H1 (cell line): ENCODE data around the gene VIT. TPM values are rescaled to one million over a fixed set of nuclear protein-coding genes. Genes with fewer than 3 reads are reported as not detected.

Source experiments
- CTCF ChIA-PET: fragments of 300-600 bp; sonication (Branson Sonifier 250); formaldehyde crosslinking; loops from one replicate; lab custom pipeline; 2021; ENCODE audit not compliant: partially characterized antibody; lab: Charles Lee
- POLR2A ChIA-PET: fragments of 300-600 bp; sonication (Branson Sonifier 250); formaldehyde crosslinking; loops from one replicate; lab custom pipeline; 2021; ENCODE audit warnings: inconsistent platforms; ENCODE audit not compliant: partially characterized antibody; lab: Charles Lee
- DNase-seq, 2 experiments: peaks; one replicate each; pipeline versions ENCODE4 v3.0.0 to v3.0.0-alpha.2; 2010 to 2022; ENCODE audit warnings: low spot score in 2 of 2, low read depth in 1 of 2, mixed read lengths in 1 of 2
- FAIRE-seq: peaks from 2 replicates; lab custom pipeline; 2011; peaks lifted over from hg19 to GRCh38; lab: Jason Lieb, UNC
- H2AFZ ChIP-seq: 2 replicates; pipeline ENCODE4 v1.8.1; 2012; ENCODE audit warnings: low read length, inconsistent platforms
- H2AK5ac ChIP-seq: 2 replicates; pipeline ENCODE4 v1.6.1; 2013; ENCODE audit warnings: low read depth, low read length
- H2BK120ac ChIP-seq: replicated peaks from 2 replicates; pipeline ENCODE3; 2013; ENCODE audit warnings: low read depth, low read length, inconsistent platforms
- H2BK12ac ChIP-seq: 2 replicates; pipeline ENCODE4 v1.6.1; 2013; ENCODE audit warnings: low read depth, low read length
- H2BK15ac ChIP-seq: 2 replicates; pipeline ENCODE4 v1.6.1; 2013; ENCODE audit warnings: low read length
- H2BK20ac ChIP-seq: 2 replicates; pipeline ENCODE4 v1.6.1; 2013; ENCODE audit warnings: low read length
- H2BK5ac ChIP-seq: 2 replicates; pipeline ENCODE4 v1.6.1; 2013; ENCODE audit warnings: low read depth, low read length
- H3K14ac ChIP-seq: 2 replicates; pipeline ENCODE4 v1.6.1; 2013; ENCODE audit warnings: inconsistent platforms; ENCODE audit not compliant: insufficient read length
- H3K18ac ChIP-seq: 2 replicates; pipeline ENCODE4 v1.6.1; 2013; ENCODE audit warnings: low read length; ENCODE audit errors: extremely low read depth
- H3K23ac ChIP-seq: 2 replicates; pipeline ENCODE4 v1.6.1; 2013; ENCODE audit warnings: inconsistent platforms; ENCODE audit not compliant: insufficient read length
- H3K23me2 ChIP-seq: 2 replicates; pipeline ENCODE4 v1.6.1; 2013; ENCODE audit warnings: low read depth, low read length
- H3K27ac ChIP-seq: 2 replicates; pipeline ENCODE4 v1.6.1; 2011; ENCODE audit warnings: low read depth, low read length, inconsistent platforms
- H3K27me3 ChIP-seq, 4 experiments: replicated peaks in 1 of 4; 1 replicate in 1 of 4; 2 replicates in 3 of 4; pipeline versions ENCODE4 v1.6.1 to v1.8.1; 2011 to 2013; ENCODE audit warnings: low read length in 3 of 4, mild to moderate bottlenecking in 3 of 4, inconsistent platforms in 2 of 4, mixed read lengths in 2 of 4, moderate library complexity in 1 of 4; ENCODE audit not compliant: control insufficient read depth in 3 of 4, insufficient read depth in 3 of 4; ENCODE audit errors: extremely low read depth in 1 of 4
- H3K36me3 ChIP-seq, 4 experiments: 2 replicates each; pipeline versions ENCODE4 v1.6.1 to v1.8.1; 2011 to 2013; ENCODE audit warnings: mild to moderate bottlenecking in 4 of 4, low read length in 3 of 4, moderate library complexity in 2 of 4, control low read depth in 1 of 4, inconsistent platforms in 1 of 4; ENCODE audit not compliant: insufficient read depth in 4 of 4, control insufficient read depth in 2 of 4
- H3K4ac ChIP-seq: replicated peaks from 2 replicates; pipeline ENCODE3; 2013; ENCODE audit warnings: low read length, low read depth, mixed read lengths, inconsistent platforms; ENCODE audit not compliant: insufficient read length
- H3K4me1 ChIP-seq, 4 experiments: replicated peaks in 1 of 4; 1 replicate in 1 of 4; 2 replicates in 3 of 4; pipeline versions ENCODE4 v1.6.1 to v1.8.1; 2011 to 2013; ENCODE audit warnings: low read length in 3 of 4, inconsistent platforms in 2 of 4, mixed read lengths in 1 of 4; ENCODE audit not compliant: insufficient read depth in 4 of 4, control insufficient read depth in 3 of 4
- H3K4me2 ChIP-seq, 2 experiments: 2 replicates each; pipeline versions ENCODE4 v1.6.1 to v1.8.1; 2011 to 2013; ENCODE audit warnings: low read depth in 2 of 2, low read length in 2 of 2, control low read depth in 1 of 2, inconsistent platforms in 1 of 2, mild to moderate bottlenecking in 1 of 2; ENCODE audit not compliant: insufficient read depth in 1 of 2
- H3K4me3 ChIP-seq, 4 experiments: fragments of 200-600, 300-600 bp in 1 of 4; sonication (generic), shearing (Covaris generic), sonication (Bioruptor Twin) in 1 of 4; 2 replicates each; pipeline versions ENCODE4 v1.5.1 to v1.8.1; 2011 to 2016; ENCODE audit warnings: low read length in 4 of 4, low read depth in 3 of 4, control low read depth in 2 of 4, inconsistent platforms in 2 of 4, mild to moderate bottlenecking in 2 of 4, mixed read lengths in 1 of 4, moderate library complexity in 1 of 4; ENCODE audit not compliant: insufficient read depth in 2 of 4; ENCODE audit errors: extremely low read depth in 1 of 4
- H3K56ac ChIP-seq: replicated peaks from 2 replicates; pipeline ENCODE3; 2013; ENCODE audit warnings: low read depth, mild to moderate bottlenecking, mixed read lengths, low read length, inconsistent platforms; ENCODE audit not compliant: insufficient read length
- H3K79me1 ChIP-seq: 2 replicates; pipeline ENCODE4 v1.6.1; 2013; ENCODE audit warnings: low read depth, low read length, control low read depth
- H3K79me2 ChIP-seq, 2 experiments: 2 replicates each; pipeline versions ENCODE4 v1.6.1 to v1.8.1; 2012 to 2013; ENCODE audit warnings: low read length in 2 of 2, mild to moderate bottlenecking in 2 of 2, inconsistent platforms in 1 of 2; ENCODE audit not compliant: insufficient read depth in 2 of 2, control insufficient read depth in 1 of 2
- H3K9ac ChIP-seq, 4 experiments: replicated peaks in 1 of 4; 1 replicate in 1 of 4; 2 replicates in 3 of 4; pipeline versions ENCODE4 v1.6.1 to v1.8.1; 2011 to 2013; ENCODE audit warnings: low read depth in 3 of 4, low read length in 3 of 4, control low read depth in 2 of 4, mild to moderate bottlenecking in 2 of 4, moderate library complexity in 2 of 4, inconsistent platforms in 1 of 4; ENCODE audit errors: extremely low read depth in 1 of 4
- H3K9me3 ChIP-seq, 2 experiments: 2 replicates each; pipeline versions ENCODE4 v1.6.1 to v1.8.1; 2012 to 2013; ENCODE audit warnings: mild to moderate bottlenecking in 2 of 2, moderate library complexity in 2 of 2, control low read depth in 1 of 2, inconsistent platforms in 1 of 2, low read depth in 1 of 2, low read length in 1 of 2, mixed read lengths in 1 of 2; ENCODE audit not compliant: insufficient read depth in 2 of 2
- H4K20me1 ChIP-seq, 2 experiments: replicated peaks in 1 of 2; 2 replicates each; pipeline versions ENCODE3 to v1.8.1; 2011 to 2013; ENCODE audit warnings: inconsistent platforms in 2 of 2, low read length in 2 of 2, mild to moderate bottlenecking in 1 of 2; ENCODE audit not compliant: insufficient read depth in 2 of 2, control insufficient read depth in 1 of 2
- H4K5ac ChIP-seq: 2 replicates; pipeline ENCODE4 v1.6.1; 2013; ENCODE audit warnings: low read length, low read depth, mixed read lengths, inconsistent platforms; ENCODE audit not compliant: insufficient read length
- H4K8ac ChIP-seq: 2 replicates; pipeline ENCODE4 v1.8.0; 2013; ENCODE audit warnings: mild to moderate bottlenecking, moderate library complexity, low read length, inconsistent platforms; ENCODE audit not compliant: insufficient read depth; ENCODE audit errors: extremely low read depth
- H4K91ac ChIP-seq: replicated peaks from 2 replicates; pipeline ENCODE3; 2013; ENCODE audit warnings: low read length, mixed read lengths, inconsistent platforms; ENCODE audit not compliant: insufficient read length
- ASH2L ChIP-seq: fragments of 200-600, 300-600 bp; sonication (generic); IDR thresholded peaks from one replicate; pipeline ENCODE4 v1.7.1; 2017; ENCODE audit warnings: low read length
- BACH1 ChIP-seq: IDR thresholded peaks from 2 replicates; pipeline ENCODE4 v1.6.1; 2012; ENCODE audit warnings: low read length, improper control_type of control experiment
- CBX8 ChIP-seq: fragments of 300-800, 300-1000 bp; sonication (generic); IDR thresholded peaks from 2 replicates; pipeline ENCODE4 v1.7.1; 2016; ENCODE audit warnings: low read depth, low read length, borderline replicate concordance
- CREB1 ChIP-seq: IDR thresholded peaks from 2 replicates; pipeline ENCODE4 v1.6.1; 2012; ENCODE audit warnings: inconsistent platforms
- CTCF ChIP-seq, 3 experiments: IDR thresholded peaks; 1 replicate in 2 of 3; 2 replicates in 1 of 3; pipeline versions ENCODE4 v1.5.1 to v1.6.1; 2011; ENCODE audit warnings: low read length in 3 of 3, mild to moderate bottlenecking in 3 of 3, inconsistent platforms in 2 of 3, low read depth in 1 of 3, moderate library complexity in 1 of 3; ENCODE audit not compliant: insufficient read depth in 1 of 3; ENCODE audit errors: control extremely low read depth in 1 of 3
- HDAC6 ChIP-seq: IDR thresholded peaks from one replicate; pipeline ENCODE4 v1.7.1; 2012; ENCODE audit warnings: low read depth, mild to moderate bottlenecking, inconsistent platforms, low read length, moderate library complexity
- MAX ChIP-seq: IDR thresholded peaks from 2 replicates; pipeline ENCODE4 v1.6.1; 2012; ENCODE audit warnings: inconsistent platforms
- RAD21 ChIP-seq, 2 experiments: IDR thresholded peaks in 1 of 2; conservative IDR thresholded peaks in 1 of 2; 2 replicates each; pipeline ENCODE4 v1.6.1; 2011; ENCODE audit warnings: low read depth in 2 of 2, low read length in 2 of 2, improper control_type of control experiment in 1 of 2, inconsistent platforms in 1 of 2, mild to moderate bottlenecking in 1 of 2, moderate library complexity in 1 of 2
- RXRA ChIP-seq: IDR thresholded peaks from 2 replicates; pipeline ENCODE4 v1.6.1; 2011; ENCODE audit warnings: low read depth, mild to moderate bottlenecking, low read length, moderate library complexity; ENCODE audit not compliant: insufficient read depth
- SUZ12 ChIP-seq: fragments of 200-600 bp; sonication (generic); IDR thresholded peaks from 2 replicates; pipeline ENCODE4 v1.6.1; 2012; ENCODE audit warnings: mild to moderate bottlenecking, inconsistent platforms, low read length, moderate library complexity, mixed read lengths
- TAF1 ChIP-seq: IDR thresholded peaks from 2 replicates; pipeline ENCODE4 v1.6.1; 2011; ENCODE audit warnings: mild to moderate bottlenecking, low read depth, low read length
- TCF12 ChIP-seq: IDR thresholded peaks from 2 replicates; pipeline ENCODE4 v1.6.1; 2011; ENCODE audit warnings: low read depth, mild to moderate bottlenecking, low read length
- WGBS, 2 experiments: shearing (Covaris generic) in 1 of 2; methylation state at CpG; one replicate each; pipeline versions ENCODE4 v1.1.6 to v1.1.7; 2013 to 2015; ENCODE audit warnings: low lambda C conversion rate in 2 of 2, mixed read lengths in 2 of 2, inconsistent platforms in 1 of 2, low coverage in 1 of 2, missing lambda C conversion rate in 1 of 2; ENCODE audit not compliant: insufficient replicate concordance in 2 of 2, insufficient coverage in 1 of 2, insufficient read length in 1 of 2; ENCODE audit errors: extremely low coverage in 1 of 2, missing lambda C conversion rate in 1 of 2; 5-methylcytosine and 5-hydroxymethylcytosine counted together
- polyA plus RNA-seq, 7 experiments: library from polyadenylated mRNA; depleted of rRNA in 3 of 7; stranded (reverse) in 5 of 7; unstranded in 2 of 7; fragments of >200 nt in 5 of 7; fragments of 200-250 nt in 2 of 7; gene quantifications; 1 replicate in 5 of 7; 2 replicates in 1 of 7; 4 replicates in 1 of 7; pipeline versions ENCODE4 v1.2.1 to v1.2.3, GENCODE V29; 2011 to 2013; ENCODE audit warnings: missing spikeins in 2 of 7, mixed read lengths in 2 of 7
- total RNA-seq: library from RNA; stranded (reverse); fragmentation: NEBNext Ultra II Directional; extraction: Animal tissue kit (Norgen Biotek cat#: 25700); gene quantifications from 2 replicates; pipeline ENCODE4 v1.2.1, GENCODE V29; 2021

Gene VIT
- total and polyA plus RNA-seq, 2 of the 8 experiments (the other 6 are each of a cell fraction or from before 2014, with no cell fraction given), result 0.03 TPM; not detected in 1

DNA sequence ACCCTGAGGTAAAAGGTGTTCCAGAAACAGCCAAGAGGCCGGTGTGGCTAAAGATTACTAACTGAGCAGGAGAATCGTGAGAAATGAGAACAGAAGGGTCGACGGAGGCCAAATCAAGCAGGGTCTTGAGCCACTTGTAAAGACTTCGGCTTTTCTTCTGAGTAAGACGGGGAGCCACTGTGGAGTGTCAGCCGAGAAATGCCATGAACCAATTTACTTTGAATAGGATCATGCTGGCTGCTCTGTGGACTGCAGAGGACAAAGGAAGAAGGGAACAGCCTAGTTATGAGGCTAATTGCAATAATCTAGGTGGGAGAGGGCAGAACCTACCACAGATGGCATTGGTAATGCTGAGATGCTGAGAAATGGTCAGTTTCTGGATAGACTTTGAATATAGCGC lies 16.8 kb downstream of the VIT start:
- no peaks in the 10 kb centered on the region for H3K23me2 ChIP-seq
- H3K27ac ChIP-seq, result no peak overlapping the region
- H3K27me3 ChIP-seq, result no peaks in the 10 kb centered on the region
- peak overlapping the region; percentile 54; the same call in 1 of the 2 replicates for H2AFZ ChIP-seq
- H2BK120ac ChIP-seq, result no peak overlapping the region
- peaks cover 0 to 11% of the 10 kb centered on the region in 2 experiments; a peak in 1 of 4 replicates for H3K9me3 ChIP-seq
- H2BK15ac ChIP-seq, result no peak overlapping the region
- no peak overlapping the region for H2BK20ac ChIP-seq
- POLR2A ChIA-PET, result no interaction called here
- no peak overlapping the region for H4K5ac ChIP-seq
- no peak overlapping the region; the same call in 1 of the 2 replicates for H2BK12ac ChIP-seq
- no peak for FAIRE-seq
- H3K79me1 ChIP-seq, result no peaks in the 10 kb centered on the region
- H3K79me2 ChIP-seq, result no peaks in the 10 kb centered on the region
- H3K4ac ChIP-seq, result no peak overlapping the region
- H4K91ac ChIP-seq, result no peak overlapping the region
- no peak overlapping the region for H3K14ac ChIP-seq
- H3K9ac ChIP-seq, result no peak overlapping the region
- 0 out of 2 replicates have a peak overlapping the region, but pooled peaks have one; percentile 12 for H3K18ac ChIP-seq
- peak in 1 of 2 experiments; percentile 43 for DNase-seq
- H3K36me3 ChIP-seq, result no peaks in the 10 kb centered on the region
- H3K23ac ChIP-seq, result no peak overlapping the region
- peaks cover 0 to 6% (median 2%) of the 10 kb centered on the region in 4 experiments; a peak in 3 of 7 replicates for H3K4me1 ChIP-seq
- no peak overlapping the region for H2AK5ac ChIP-seq
- H2BK5ac ChIP-seq, result no peak overlapping the region
- no peak overlapping the region for H4K8ac ChIP-seq
- no peak overlapping the region for H3K4me3 ChIP-seq
- CTCF ChIA-PET, result no interaction called here
- no peak overlapping the region for H3K4me2 ChIP-seq
- no peaks in the 10 kb centered on the region for H4K20me1 ChIP-seq
- H3K56ac ChIP-seq, result no peak overlapping the region
- 67% methylated on average over 8 of the region's 8 CpGs; no CpG with 5 or more reads in 1 of the 2 experiments for WGBS, 2 experiments
- no peak for TF ChIP-seq TAF1
- TF ChIP-seq BACH1, result no peak
- TF ChIP-seq ASH2L, result no peak
- TF ChIP-seq RAD21 (IDR thresholded peaks at IDR 0.05 in 1 of 2, conservative IDR thresholded peaks at IDR 0.05 in 1 of 2; ENCODE audit: low read depth in 2 of 2, low read length in 2 of 2), result no peak
- no peak for TF ChIP-seq RXRA
- no peak for TF ChIP-seq SUZ12
- TF ChIP-seq CREB1, result no peak
- no peak for TF ChIP-seq CBX8
- no peak for TF ChIP-seq MAX
- no peak for TF ChIP-seq CTCF (IDR thresholded peaks at IDR 0.05; ENCODE audit: control extremely low read depth in 1 of 3, insufficient read depth in 1 of 3, low read depth in 1 of 3, low read length in 3 of 3)
- TF ChIP-seq TCF12, result no peak
- TF ChIP-seq HDAC6, result no peak
